Measurements from ENCODE around the gene TH.

DNA sequence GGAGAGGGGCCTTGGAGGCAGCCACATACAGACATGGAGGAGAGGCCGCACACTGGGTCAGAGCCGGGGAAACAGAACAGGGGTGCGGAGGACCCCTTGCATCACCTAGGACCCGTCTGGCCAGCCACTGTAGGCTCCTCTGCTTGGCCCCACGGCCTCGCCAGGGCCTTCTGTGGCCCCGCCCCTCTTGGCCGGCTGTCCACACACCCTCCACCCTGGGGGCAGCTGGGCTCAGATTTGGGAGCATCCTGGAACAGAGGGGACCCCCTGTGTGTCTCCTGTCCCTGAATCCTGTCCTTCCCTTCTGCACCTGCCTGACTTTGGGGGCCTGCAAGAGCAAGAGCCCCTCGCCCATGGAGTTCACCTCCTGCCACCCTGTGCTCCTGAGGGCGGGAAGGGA, 7.9 kb upstream of the TH start:
- TF ChIP-seq, protein P1, sequence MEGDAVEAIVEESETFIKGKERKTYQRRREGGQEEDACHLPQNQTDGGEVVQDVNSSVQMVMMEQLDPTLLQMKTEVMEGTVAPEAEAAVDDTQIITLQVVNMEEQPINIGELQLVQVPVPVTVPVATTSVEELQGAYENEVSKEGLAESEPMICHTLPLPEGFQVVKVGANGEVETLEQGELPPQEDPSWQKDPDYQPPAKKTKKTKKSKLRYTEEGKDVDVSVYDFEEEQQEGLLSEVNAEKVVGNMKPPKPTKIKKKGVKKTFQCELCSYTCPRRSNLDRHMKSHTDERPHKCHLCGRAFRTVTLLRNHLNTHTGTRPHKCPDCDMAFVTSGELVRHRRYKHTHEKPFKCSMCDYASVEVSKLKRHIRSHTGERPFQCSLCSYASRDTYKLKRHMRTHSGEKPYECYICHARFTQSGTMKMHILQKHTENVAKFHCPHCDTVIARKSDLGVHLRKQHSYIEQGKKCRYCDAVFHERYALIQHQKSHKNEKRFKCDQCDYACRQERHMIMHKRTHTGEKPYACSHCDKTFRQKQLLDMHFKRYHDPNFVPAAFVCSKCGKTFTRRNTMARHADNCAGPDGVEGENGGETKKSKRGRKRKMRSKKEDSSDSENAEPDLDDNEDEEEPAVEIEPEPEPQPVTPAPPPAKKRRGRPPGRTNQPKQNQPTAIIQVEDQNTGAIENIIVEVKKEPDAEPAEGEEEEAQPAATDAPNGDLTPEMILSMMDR (IDR thresholded peaks at IDR 0.05): no peak
- TF ChIP-seq POLR2A (IDR thresholded peaks at IDR 0.05) (no peak), EP300 (IDR thresholded peaks at IDR 0.05) (no peak), POLR2AphosphoS5 (IDR thresholded peaks at IDR 0.05) (no peak)

Data from upper lobe of left lung (tissue), 4 donors.